ENCODE results near the gene RELN.

RELN gene

DNA sequence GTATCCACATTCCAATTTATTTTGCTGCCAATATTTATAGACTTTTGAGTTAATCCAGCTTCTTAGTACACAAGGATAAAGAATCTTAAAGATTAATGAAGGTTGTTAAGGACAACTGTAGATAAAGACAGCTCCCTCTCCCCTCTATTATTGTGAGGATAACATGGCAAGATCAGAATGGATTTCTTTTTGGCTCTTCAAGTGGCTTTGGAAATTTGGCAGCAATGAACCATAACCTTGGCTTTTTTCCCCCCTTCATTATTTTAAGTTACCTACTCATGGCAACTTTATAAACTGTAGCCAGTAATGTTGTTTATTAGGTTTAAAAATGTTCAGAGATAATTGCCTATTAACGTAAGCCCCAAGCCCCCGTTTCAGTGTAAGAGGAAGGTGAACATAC is 412.4 kb downstream of the RELN start:
- no peak for ATAC-seq
- TF ChIP-seq OSR1 (CRISPR knock-in tag; IDR thresholded peaks at IDR 0.05) (no peak), ZFP30 (CRISPR knock-in tag; IDR thresholded peaks at IDR 0.05) (no peak), BACH2 (CRISPR knock-in tag; IDR thresholded peaks at IDR 0.05; ENCODE audit: borderline replicate concordance) (no peak)

DNA sequence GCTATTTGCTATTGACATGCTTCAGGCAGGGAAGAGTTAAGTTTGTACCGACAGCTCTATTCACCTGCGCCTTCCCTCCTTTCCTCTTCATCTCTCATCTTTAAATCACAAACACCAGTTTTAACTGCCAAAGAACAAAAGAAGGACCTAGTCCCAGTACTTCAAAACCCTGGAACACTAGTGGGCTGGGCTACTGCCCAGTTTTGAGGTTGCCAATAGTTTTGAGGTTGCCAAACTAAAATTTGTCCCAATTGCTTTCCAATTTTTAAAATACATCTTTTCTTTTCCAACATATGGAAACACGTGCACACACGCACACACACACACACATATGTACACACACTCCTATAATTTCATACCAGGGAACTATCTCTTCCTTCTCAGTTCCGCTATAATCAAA is 412.8 kb downstream of the RELN start:
- ATAC-seq, result no peak
- TF ChIP-seq, protein P1, sequence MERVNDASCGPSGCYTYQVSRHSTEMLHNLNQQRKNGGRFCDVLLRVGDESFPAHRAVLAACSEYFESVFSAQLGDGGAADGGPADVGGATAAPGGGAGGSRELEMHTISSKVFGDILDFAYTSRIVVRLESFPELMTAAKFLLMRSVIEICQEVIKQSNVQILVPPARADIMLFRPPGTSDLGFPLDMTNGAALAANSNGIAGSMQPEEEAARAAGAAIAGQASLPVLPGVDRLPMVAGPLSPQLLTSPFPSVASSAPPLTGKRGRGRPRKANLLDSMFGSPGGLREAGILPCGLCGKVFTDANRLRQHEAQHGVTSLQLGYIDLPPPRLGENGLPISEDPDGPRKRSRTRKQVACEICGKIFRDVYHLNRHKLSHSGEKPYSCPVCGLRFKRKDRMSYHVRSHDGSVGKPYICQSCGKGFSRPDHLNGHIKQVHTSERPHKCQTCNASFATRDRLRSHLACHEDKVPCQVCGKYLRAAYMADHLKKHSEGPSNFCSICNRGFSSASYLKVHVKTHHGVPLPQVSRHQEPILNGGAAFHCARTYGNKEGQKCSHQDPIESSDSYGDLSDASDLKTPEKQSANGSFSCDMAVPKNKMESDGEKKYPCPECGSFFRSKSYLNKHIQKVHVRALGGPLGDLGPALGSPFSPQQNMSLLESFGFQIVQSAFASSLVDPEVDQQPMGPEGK (CRISPR knock-in tag; IDR thresholded peaks at IDR 0.05; ENCODE audit: borderline replicate concordance), result no peak
- TF ChIP-seq ESRRG (CRISPR knock-in tag; IDR thresholded peaks at IDR 0.05), result no peak
- no peak for TF ChIP-seq ZNF565 (CRISPR knock-in tag; conservative IDR thresholded peaks at IDR 0.05; ENCODE audit: low read depth)

DNA sequence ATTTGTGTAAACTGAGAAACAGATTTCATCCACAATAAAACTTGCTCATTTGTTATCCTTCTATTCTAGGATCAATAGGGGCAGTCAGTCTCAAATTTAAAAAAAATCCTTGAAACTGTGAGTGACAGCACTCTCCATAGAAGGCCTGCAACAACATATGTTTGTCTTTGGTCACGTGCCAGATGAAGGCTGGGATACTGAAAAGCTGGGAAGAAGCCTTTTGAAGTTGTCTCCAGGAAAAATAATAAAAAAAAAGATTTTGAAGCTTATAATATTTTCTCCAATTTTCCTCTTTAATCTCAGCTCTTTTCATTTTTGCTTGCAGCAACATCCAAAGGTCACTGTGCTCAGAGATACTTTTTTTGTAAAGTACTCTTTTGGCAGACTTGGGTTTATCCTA is 414.9 kb downstream of the RELN start:
- no peak for ATAC-seq
- TF ChIP-seq, protein P2, sequence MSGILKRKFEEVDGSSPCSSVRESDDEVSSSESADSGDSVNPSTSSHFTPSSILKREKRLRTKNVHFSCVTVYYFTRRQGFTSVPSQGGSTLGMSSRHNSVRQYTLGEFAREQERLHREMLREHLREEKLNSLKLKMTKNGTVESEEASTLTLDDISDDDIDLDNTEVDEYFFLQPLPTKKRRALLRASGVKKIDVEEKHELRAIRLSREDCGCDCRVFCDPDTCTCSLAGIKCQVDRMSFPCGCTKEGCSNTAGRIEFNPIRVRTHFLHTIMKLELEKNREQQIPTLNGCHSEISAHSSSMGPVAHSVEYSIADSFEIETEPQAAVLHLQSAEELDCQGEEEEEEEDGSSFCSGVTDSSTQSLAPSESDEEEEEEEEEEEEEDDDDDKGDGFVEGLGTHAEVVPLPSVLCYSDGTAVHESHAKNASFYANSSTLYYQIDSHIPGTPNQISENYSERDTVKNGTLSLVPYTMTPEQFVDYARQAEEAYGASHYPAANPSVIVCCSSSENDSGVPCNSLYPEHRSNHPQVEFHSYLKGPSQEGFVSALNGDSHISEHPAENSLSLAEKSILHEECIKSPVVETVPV (CRISPR knock-in tag; IDR thresholded peaks at IDR 0.05), result no peak
- no peak for TF ChIP-seq PPARA (CRISPR knock-in tag; IDR thresholded peaks at IDR 0.05; ENCODE audit: borderline replicate concordance)
- no peak for TF ChIP-seq ZNF565 (CRISPR knock-in tag; conservative IDR thresholded peaks at IDR 0.05; ENCODE audit: low read depth)
- TF ChIP-seq ZC3H10 (CRISPR knock-in tag; IDR thresholded peaks at IDR 0.05), result no peak
- no peak for TF ChIP-seq OSR1 (CRISPR knock-in tag; IDR thresholded peaks at IDR 0.05)
- no peak for TF ChIP-seq ZFP30 (CRISPR knock-in tag; IDR thresholded peaks at IDR 0.05)
- TF ChIP-seq BACH2 (CRISPR knock-in tag; IDR thresholded peaks at IDR 0.05; ENCODE audit: borderline replicate concordance), result no peak
- TF ChIP-seq, protein P3, sequence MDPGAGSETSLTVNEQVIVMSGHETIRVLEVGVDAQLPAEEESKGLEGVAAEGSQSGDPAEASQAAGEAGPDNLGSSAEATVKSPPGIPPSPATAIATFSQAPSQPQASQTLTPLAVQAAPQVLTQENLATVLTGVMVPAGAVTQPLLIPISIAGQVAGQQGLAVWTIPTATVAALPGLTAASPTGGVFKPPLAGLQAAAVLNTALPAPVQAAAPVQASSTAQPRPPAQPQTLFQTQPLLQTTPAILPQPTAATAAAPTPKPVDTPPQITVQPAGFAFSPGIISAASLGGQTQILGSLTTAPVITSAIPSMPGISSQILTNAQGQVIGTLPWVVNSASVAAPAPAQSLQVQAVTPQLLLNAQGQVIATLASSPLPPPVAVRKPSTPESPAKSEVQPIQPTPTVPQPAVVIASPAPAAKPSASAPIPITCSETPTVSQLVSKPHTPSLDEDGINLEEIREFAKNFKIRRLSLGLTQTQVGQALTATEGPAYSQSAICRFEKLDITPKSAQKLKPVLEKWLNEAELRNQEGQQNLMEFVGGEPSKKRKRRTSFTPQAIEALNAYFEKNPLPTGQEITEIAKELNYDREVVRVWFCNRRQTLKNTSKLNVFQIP (CRISPR knock-in tag; IDR thresholded peaks at IDR 0.05; ENCODE audit: borderline replicate concordance, low read depth), result no peak
- TF ChIP-seq ARNTL (CRISPR knock-in tag; IDR thresholded peaks at IDR 0.05; ENCODE audit: borderline replicate concordance, low read depth), result no peak
- TF ChIP-seq GLIS3 (CRISPR knock-in tag; IDR thresholded peaks at IDR 0.05), result no peak
- TF ChIP-seq CSDC2 (CRISPR knock-in tag; IDR thresholded peaks at IDR 0.05), result no peak

DNA sequence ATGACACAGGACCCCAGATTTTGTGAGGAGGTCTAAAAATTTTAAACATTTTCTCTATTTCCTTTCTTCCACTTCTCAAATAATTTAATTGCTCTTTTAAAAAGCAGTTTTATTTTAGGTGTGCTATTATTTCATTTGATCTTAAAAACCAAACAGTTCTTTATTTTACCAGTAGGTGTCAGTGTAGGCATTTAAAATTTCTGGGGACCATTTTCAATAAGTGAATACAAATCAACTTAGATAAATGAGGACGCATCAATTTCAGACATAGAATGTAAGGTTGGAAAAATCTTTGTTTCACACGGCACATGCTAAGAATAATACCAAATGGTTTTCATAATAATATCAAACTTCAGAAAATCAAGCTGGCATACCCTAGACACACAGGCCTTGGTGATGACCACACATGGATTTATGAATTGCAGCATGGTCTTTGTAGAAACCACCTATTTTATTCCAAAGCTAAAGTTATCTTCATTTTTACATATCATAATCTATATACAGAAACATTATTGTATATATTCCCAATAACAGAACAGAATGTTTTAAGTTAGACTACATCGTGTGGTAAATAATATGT is 415.9 kb downstream of the RELN start:
- ATAC-seq, result peak; percentile 54; the same call in 2 of the 3 replicates
- TF ChIP-seq ISL1 (CRISPR knock-in tag; IDR thresholded peaks at IDR 0.05), result peak; percentile 27; the same call in 1 of the 2 replicates
- TF ChIP-seq, protein P4, sequence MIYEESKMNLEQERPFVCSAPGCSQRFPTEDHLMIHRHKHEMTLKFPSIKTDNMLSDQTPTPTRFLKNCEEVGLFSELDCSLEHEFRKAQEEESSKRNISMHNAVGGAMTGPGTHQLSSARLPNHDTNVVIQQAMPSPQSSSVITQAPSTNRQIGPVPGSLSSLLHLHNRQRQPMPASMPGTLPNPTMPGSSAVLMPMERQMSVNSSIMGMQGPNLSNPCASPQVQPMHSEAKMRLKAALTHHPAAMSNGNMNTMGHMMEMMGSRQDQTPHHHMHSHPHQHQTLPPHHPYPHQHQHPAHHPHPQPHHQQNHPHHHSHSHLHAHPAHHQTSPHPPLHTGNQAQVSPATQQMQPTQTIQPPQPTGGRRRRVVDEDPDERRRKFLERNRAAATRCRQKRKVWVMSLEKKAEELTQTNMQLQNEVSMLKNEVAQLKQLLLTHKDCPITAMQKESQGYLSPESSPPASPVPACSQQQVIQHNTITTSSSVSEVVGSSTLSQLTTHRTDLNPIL (CRISPR knock-in tag; IDR thresholded peaks at IDR 0.05; ENCODE audit: low read depth), result no peak

DNA sequence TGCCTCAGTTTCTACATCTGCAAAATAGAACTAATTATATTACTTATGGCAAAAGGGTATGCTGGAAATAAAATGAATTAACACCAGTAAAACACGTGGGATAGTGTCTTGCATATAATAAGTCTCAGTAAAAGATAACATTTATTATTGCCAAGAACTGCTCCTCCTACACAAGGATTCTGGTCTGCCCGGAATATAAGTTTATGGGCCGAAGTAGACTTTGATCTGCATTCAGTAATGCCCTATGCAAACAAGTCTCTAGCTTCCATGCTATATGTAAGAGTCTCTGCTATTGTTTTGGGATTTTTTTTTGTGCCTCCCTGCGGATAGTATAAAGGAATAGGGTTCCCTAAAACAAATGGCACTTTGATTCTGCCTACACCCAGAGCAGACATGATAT is 417.9 kb downstream of the RELN start:
- TF ChIP-seq TCF4 (CRISPR knock-in tag; IDR thresholded peaks at IDR 0.05; ENCODE audit: borderline replicate concordance) (no peak), ZC3H10 (CRISPR knock-in tag; IDR thresholded peaks at IDR 0.05) (no peak), RARB (CRISPR knock-in tag; IDR thresholded peaks at IDR 0.05) (no peak), ZNF70 (CRISPR knock-in tag; IDR thresholded peaks at IDR 0.05) (no peak), SNAI2 (CRISPR knock-in tag; IDR thresholded peaks at IDR 0.05) (no peak), ESRRG (CRISPR knock-in tag; IDR thresholded peaks at IDR 0.05) (no peak), PPARA (CRISPR knock-in tag; IDR thresholded peaks at IDR 0.05; ENCODE audit: borderline replicate concordance) (no peak), BACH2 (CRISPR knock-in tag; IDR thresholded peaks at IDR 0.05; ENCODE audit: borderline replicate concordance) (no peak)
- TF ChIP-seq, protein P3 (CRISPR knock-in tag; IDR thresholded peaks at IDR 0.05; ENCODE audit: borderline replicate concordance, low read depth), result no peak
- TF ChIP-seq, protein P1 (CRISPR knock-in tag; IDR thresholded peaks at IDR 0.05; ENCODE audit: borderline replicate concordance), result no peak
- no peak for ATAC-seq

Data from SK-N-SH treated with all-trans-retinoic acid at 6 μM for 48 hours (cell line).